Kidney (tissue), 14 donors: ENCODE data around the gene DLG2. TPM values are rescaled to one million over a fixed set of nuclear protein-coding genes. Genes with fewer than 3 reads are reported as not detected.
A peak's percentile ranks its signal among the peaks of the same experiment; 100 is the strongest.
"Not testable (repeated sequence)": the region's sequence is repeated elsewhere in the genome, so short reads cannot be mapped to it uniquely, and the experiment has no call there.

Experiments used
- DNase-seq, 5 donors: peaks; one replicate each; pipeline ENCODE4 v3.0.0-alpha.2; 2013 to 2020
- FAIRE-seq: peaks from 2 replicates; lab custom pipeline; 2012; peaks lifted over from hg19 to GRCh38; lab: Jason Lieb, UNC
- H3K27ac ChIP-seq, 2 donors: one replicate each; pipeline ENCODE4 v1.7.0; 2013; ENCODE audit warnings: low read depth in 2 of 2, low read length in 2 of 2, inconsistent platforms in 1 of 2
- H3K27me3 ChIP-seq: one replicate; pipeline ENCODE4 v1.7.1; 2013; ENCODE audit warnings: low read length, inconsistent platforms; ENCODE audit not compliant: control insufficient read depth, insufficient read depth
- H3K36me3 ChIP-seq, 3 donors: one replicate each; pipeline versions ENCODE4 v1.7.0 to v1.7.1; 2013; ENCODE audit warnings: low read length in 3 of 3, control low read depth in 1 of 3, inconsistent platforms in 1 of 3; ENCODE audit not compliant: insufficient read depth in 3 of 3, control insufficient read depth in 2 of 3
- H3K4me1 ChIP-seq, 3 donors: one replicate each; pipeline versions ENCODE4 v1.7.0 to v1.7.1; 2013; ENCODE audit warnings: low read length in 3 of 3, inconsistent platforms in 1 of 3, low read depth in 1 of 3; ENCODE audit not compliant: control insufficient read depth in 2 of 3, insufficient read depth in 2 of 3
- H3K4me3 ChIP-seq, 3 donors: one replicate each; pipeline versions ENCODE4 v1.7.0 to v1.8.1; 2013; ENCODE audit warnings: low read length in 3 of 3, control low read depth in 1 of 3, inconsistent platforms in 1 of 3
- H3K9ac ChIP-seq, 3 donors: one replicate each; pipeline versions ENCODE4 v1.7.0 to v1.7.1; 2013; ENCODE audit warnings: low read length in 3 of 3, control low read depth in 1 of 3, inconsistent platforms in 1 of 3
- H3K9me3 ChIP-seq, 3 donors: one replicate each; pipeline versions ENCODE4 v1.7.0 to v1.7.1; 2013; ENCODE audit warnings: low read length in 3 of 3, control low read depth in 1 of 3, inconsistent platforms in 1 of 3; ENCODE audit not compliant: control insufficient read depth in 2 of 3, insufficient read depth in 1 of 3
- intact Hi-C: fragments of 100-400 bp; cut with DNase I; formaldehyde crosslinking; loops from one replicate; pipeline ENCODE4 v1.11.1; 2022
- polyA plus RNA-seq: library from polyadenylated mRNA; stranded (reverse); fragments of 350-450 nt; fragmentation: Illumina TruSeq; extraction: RNeasy Lipid Tissue Mini Kit (QIAGEN cat#74804); gene quantifications from one replicate; pipeline ENCODE4 v1.2.3, GENCODE V29; 2014; ENCODE audit warnings: low read depth, low replicate concordance; ENCODE audit not compliant: insufficient read depth
- total RNA-seq: library from RNA; stranded (reverse); fragmentation: NEBNext Ultra II Directional; extraction: Animal tissue kit (Norgen Biotek cat#: 25700); gene quantifications from one replicate; pipeline ENCODE4 v1.2.1, GENCODE V29; 2021
- TF ChIP-seq, protein P1 (sequence below): IDR thresholded peaks from 3 replicates; pipeline ENCODE4 v1.5.1; 2012; ENCODE audit warnings: mild to moderate bottlenecking, moderate library complexity, borderline replicate concordance; ENCODE audit not compliant: insufficient read depth; ENCODE audit errors: extremely low read depth
- donor health status: control.
- donor health status: control.
- donor health status: control.
- donor health status: control.
- donor health status: control.
- donor health status: DM: yes; HTN: yes; CAD: no.
- donor health status: Normal renal cell carcinoma (clear cell type).

Gene DLG2
- total and polyA plus RNA-seq, 2 donors from 2014 or later: 2.9 to 7.2 TPM

DNA sequence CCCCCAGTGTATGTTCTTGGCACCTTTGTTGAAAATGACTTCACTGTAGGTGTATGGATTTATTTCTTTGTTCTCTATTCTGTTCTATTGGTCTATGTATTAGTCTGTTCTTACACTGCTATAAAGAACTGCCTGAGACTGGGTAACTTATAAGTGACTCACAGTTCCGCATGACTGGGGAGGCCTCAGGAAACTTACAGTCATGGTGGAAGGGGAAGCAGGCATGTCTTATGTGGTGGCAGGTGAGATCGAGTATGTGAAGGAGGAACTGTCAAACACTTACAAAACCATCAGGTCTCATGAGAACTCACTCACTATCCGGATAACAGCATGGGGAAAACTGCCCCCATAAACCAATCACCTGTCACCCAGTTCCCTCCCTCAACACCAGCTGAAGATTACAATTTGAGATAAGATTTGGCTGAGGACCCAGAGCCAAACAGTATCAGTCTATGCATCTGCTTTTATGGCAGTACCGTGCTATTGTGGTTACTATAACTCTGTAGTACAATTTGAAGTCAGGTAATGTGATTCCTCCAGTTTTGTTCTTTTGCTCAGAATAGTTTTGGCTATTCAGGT lies 836.2 kb downstream of the DLG2 start:
- FAIRE-seq: no peak
- no peaks in the 10 kb centered on the region for H3K9me3 ChIP-seq

DNA sequence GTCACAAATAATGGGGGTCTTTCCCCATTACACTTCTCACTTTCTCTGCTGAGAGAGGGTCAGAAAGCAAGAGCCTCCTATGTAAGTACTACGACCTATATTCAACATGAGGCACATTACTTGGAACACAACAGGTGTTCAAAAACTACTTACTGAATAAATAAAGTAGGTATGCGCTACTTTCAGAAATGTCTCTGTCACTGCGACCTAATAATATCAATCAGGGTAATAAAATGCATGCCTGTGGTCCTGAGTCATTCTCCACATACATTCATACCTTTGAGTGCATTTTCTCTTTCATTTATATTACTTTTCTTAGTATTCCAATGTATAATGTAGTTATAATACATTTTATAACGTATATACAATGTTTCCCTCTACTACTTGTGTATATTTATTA lies 838.9 kb downstream of the DLG2 start:
- H3K27ac ChIP-seq: no peak overlapping the region
- intact Hi-C loops: no loop called here
- no peak overlapping the region for H3K4me3 ChIP-seq
- H3K4me1 ChIP-seq: no peaks in the 10 kb centered on the region
- FAIRE-seq: no peak
- no peak overlapping the region for H3K9ac ChIP-seq
- no peak for DNase-seq
- no peaks in the 10 kb centered on the region for H3K36me3 ChIP-seq
- TF ChIP-seq, protein P1, sequence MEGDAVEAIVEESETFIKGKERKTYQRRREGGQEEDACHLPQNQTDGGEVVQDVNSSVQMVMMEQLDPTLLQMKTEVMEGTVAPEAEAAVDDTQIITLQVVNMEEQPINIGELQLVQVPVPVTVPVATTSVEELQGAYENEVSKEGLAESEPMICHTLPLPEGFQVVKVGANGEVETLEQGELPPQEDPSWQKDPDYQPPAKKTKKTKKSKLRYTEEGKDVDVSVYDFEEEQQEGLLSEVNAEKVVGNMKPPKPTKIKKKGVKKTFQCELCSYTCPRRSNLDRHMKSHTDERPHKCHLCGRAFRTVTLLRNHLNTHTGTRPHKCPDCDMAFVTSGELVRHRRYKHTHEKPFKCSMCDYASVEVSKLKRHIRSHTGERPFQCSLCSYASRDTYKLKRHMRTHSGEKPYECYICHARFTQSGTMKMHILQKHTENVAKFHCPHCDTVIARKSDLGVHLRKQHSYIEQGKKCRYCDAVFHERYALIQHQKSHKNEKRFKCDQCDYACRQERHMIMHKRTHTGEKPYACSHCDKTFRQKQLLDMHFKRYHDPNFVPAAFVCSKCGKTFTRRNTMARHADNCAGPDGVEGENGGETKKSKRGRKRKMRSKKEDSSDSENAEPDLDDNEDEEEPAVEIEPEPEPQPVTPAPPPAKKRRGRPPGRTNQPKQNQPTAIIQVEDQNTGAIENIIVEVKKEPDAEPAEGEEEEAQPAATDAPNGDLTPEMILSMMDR: no peak
- H3K9me3 ChIP-seq: no peaks in the 10 kb centered on the region
- H3K27me3 ChIP-seq: no peaks in the 10 kb centered on the region

More for the DNA sequence above, 836.2 kb downstream of the DLG2 start:
- DNase-seq: no peak
- Histone ChIP-seq H3K4me3 (no peak overlapping the region), H3K4me1 (no peaks in the 10 kb centered on the region), H3K27me3 (no peaks in the 10 kb centered on the region), H3K9ac (no peak overlapping the region), H3K27ac (no peak overlapping the region), H3K36me3 (no peaks in the 10 kb centered on the region)
- TF ChIP-seq, protein P1: no peak
- intact Hi-C loops: no loop called here

DNA sequence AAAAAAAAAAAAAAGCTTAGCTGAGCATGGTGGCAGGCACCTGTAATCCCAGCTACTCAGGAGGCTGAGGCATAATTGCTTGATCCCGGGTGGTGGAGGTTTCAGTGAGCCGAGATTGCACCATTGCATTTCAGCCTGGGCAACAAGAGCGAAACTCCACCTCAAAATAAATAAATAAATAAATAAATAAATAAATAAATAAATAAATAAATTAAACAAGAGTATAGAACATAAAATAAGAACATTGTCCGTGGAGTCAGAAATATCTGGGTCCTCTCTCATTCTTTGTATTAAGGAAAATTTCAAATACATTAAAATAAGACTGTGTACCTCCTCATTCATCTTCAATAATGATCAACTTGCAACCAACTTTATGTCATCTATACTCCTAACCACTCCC lies 843.0 kb downstream of the DLG2 start:
- H3K9ac ChIP-seq, H3K4me3 ChIP-seq, H3K27ac ChIP-seq, H3K27me3 ChIP-seq, intact Hi-C loops, H3K9me3 ChIP-seq, H3K4me1 ChIP-seq, H3K36me3 ChIP-seq, DNase-seq, FAIRE-seq: not testable (repeated sequence)

DNA sequence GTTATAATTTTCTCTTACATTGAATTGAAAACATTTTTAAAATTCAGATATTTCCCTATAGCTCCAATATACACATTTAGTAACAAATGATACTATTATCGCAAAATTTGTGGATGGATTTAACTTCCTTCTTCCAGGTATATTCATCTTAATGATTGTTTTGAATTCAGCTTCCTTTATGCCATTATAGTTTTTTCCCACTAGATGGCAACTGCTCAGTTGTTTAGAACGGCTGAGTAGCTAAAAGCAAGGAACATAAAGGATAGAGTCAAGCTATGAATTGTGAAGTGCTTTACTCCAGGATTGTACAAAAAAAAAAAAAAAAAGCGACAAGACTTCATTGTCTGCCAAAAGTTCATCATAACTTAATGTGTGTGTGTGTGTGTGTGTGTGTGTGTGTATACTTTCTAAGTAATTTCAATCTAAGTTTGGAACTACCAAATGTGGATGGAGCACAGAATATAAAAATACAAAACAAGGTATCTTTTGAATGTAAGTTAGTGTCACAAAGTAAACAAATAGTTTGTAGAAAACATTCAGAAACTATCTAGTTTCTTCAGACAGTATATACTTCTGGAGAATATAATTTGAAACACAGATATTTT lies 846.4 kb downstream of the DLG2 start:
- Histone ChIP-seq H3K36me3 (no peaks in the 10 kb centered on the region), H3K9me3 (no peaks in the 10 kb centered on the region), H3K4me3 (no peak overlapping the region), H3K4me1 (no peaks in the 10 kb centered on the region), H3K27me3 (no peaks in the 10 kb centered on the region), H3K27ac (no peak overlapping the region), H3K9ac (no peak overlapping the region)
- DNase-seq: peak in 2 of 5 donors; percentile 26 to 57
- intact Hi-C loops: no loop called here
- peak; percentile 94 for FAIRE-seq
- TF ChIP-seq, protein P1: peak; percentile 35
